ENCODE measurements around the gene CD276. TPM values are rescaled to one million over a fixed set of nuclear protein-coding genes. Genes with fewer than 3 reads are reported as not detected.
"Not testable (repeated sequence)": the region's sequence is repeated elsewhere in the genome, so short reads cannot be mapped to it uniquely, and the experiment has no call there.

CD276 gene
- total and polyA plus RNA-seq, 9 donors, result 48.3 to 180 (median 127) TPM

DNA sequence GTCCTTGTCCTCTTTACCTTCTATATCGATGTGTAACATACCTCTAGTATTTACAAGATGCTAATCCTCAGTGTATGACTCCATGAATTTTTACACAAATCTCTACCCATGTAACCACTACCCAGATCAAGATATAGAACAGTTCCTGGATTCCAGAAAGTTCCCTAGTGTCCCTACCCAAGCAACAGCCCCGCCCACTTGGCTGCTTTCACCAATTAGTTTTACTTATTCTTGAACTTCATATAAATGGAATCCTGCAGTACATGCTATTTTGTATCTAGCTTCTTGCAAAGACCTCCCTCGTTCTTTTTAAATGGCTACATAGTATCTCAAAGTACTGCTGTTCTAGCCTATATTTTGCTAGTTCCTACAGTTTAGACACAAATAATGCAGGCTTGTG lies 33.0 kb downstream of the CD276 start:
- Histone ChIP-seq H3K4me1 (ENCODE audit: control insufficient read depth, insufficient read depth, low read length) (peaks cover 3% of the 10 kb centered on the region), H3K27ac (ENCODE audit: low read length) (no peak overlapping the region), H3K9me3 (replicated peaks; ENCODE audit: control insufficient read depth, low read depth, low read length) (no peaks in the 10 kb centered on the region), H3K4me3 (ENCODE audit: low read length) (no peak overlapping the region), H3K36me3 (ENCODE audit: control insufficient read depth, insufficient read depth, low read length) (peaks cover 17% of the 10 kb centered on the region), H3K27me3 (ENCODE audit: control insufficient read depth, insufficient read depth, low read length) (no peaks in the 10 kb centered on the region)
- DNase-seq, result no peak
- 73% methylated on average over 2 of the region's 3 CpGs for WGBS (ENCODE audit: insufficient coverage)

DNA sequence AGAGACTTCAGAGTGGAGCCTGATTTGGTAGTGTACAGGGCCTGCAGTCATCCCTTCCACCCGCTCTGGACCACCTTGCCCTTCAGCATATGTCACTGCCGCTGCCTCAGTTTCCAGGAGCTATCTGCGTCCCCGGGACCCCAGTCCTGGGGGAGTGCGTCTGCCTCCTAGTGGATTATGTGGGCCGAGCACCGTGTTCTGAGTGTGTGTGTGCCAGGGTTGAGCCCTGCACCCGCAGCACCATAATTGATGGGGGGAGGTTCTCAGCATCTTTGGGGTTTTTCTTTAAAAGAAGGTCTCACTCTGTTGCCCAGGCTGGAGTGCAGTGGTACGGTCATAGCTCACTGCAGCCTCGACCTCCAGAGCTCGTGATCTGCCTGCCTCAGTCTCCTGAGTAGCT lies 33.6 kb downstream of the CD276 start:
- Histone ChIP-seq H3K27ac (ENCODE audit: low read length) (no peak overlapping the region), H3K36me3 (ENCODE audit: control insufficient read depth, insufficient read depth, low read length) (peaks cover 11% of the 10 kb centered on the region), H3K4me1 (ENCODE audit: control insufficient read depth, insufficient read depth, low read length) (peaks cover 3% of the 10 kb centered on the region), H3K27me3 (ENCODE audit: control insufficient read depth, insufficient read depth, low read length) (no peaks in the 10 kb centered on the region), H3K9me3 (replicated peaks; ENCODE audit: control insufficient read depth, low read depth, low read length) (no peaks in the 10 kb centered on the region), H3K4me3 (ENCODE audit: low read length) (no peak overlapping the region)
- no peak for DNase-seq
- 48% methylated on average over 7 of the region's 11 CpGs for WGBS (ENCODE audit: insufficient coverage)

DNA sequence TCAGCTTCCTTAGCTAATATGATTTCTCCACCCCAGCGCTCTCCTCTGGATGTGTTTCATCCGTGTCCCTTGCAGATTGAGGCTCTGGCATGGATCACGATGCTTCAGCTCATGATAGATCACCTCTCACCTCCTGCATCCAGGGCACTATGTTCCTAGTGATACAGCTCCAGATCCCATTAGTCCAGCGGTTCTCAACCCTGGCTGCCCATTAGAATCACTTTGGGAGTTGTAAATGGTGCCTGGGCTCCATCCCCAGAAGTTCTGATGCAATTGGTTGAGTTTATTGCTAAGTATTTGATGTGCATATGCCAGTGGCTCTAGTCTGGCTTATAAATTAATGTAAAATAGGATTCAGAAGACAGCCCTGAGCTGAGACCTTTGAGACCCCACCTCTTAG lies 34.5 kb downstream of the CD276 start:
- H3K9me3 ChIP-seq (replicated peaks; ENCODE audit: control insufficient read depth, low read depth, low read length), result no peaks in the 10 kb centered on the region
- DNase-seq, result no peak
- no peak overlapping the region for H3K27ac ChIP-seq (ENCODE audit: low read length)
- 67% methylated on average over 3 of the region's 4 CpGs for WGBS (ENCODE audit: insufficient coverage)
- H3K4me3 ChIP-seq (ENCODE audit: low read length), result no peak overlapping the region
- peaks cover 3% of the 10 kb centered on the region for H3K36me3 ChIP-seq (ENCODE audit: control insufficient read depth, insufficient read depth, low read length)
- peaks cover 3% of the 10 kb centered on the region for H3K4me1 ChIP-seq (ENCODE audit: control insufficient read depth, insufficient read depth, low read length)
- no peaks in the 10 kb centered on the region for H3K27me3 ChIP-seq (ENCODE audit: control insufficient read depth, insufficient read depth, low read length)

DNA sequence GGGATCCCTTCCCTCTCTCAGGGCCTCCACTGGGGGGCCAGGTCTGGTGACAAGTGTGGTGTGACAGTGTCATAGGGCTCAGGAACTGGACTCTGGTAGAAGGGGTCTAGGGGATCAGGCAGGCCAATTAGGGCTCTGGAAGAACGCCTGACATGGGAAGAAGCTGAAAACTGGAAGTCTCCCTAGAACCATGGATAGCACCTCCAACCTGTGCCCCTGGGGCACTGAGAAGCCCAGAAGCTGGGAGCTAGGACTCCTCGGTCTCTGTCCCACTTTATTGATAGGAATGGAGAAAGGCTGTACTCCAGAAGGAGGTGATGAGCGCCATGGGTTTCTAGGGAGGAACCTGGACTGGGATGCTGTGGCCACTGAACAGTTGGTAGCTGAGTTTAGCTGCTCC lies 38.2 kb downstream of the CD276 start:
- Histone ChIP-seq H3K4me1 (ENCODE audit: control insufficient read depth, insufficient read depth, low read length) (no peaks in the 10 kb centered on the region), H3K9me3 (replicated peaks; ENCODE audit: control insufficient read depth, low read depth, low read length) (no peaks in the 10 kb centered on the region), H3K27me3 (ENCODE audit: control insufficient read depth, insufficient read depth, low read length) (no peaks in the 10 kb centered on the region), H3K36me3 (ENCODE audit: control insufficient read depth, insufficient read depth, low read length) (no peaks in the 10 kb centered on the region), H3K27ac (ENCODE audit: low read length) (no peak overlapping the region), H3K4me3 (ENCODE audit: low read length) (no peak overlapping the region)
- WGBS (ENCODE audit: insufficient coverage), result 92% methylated on average over 3 of the region's 3 CpGs
- no peak for DNase-seq

DNA sequence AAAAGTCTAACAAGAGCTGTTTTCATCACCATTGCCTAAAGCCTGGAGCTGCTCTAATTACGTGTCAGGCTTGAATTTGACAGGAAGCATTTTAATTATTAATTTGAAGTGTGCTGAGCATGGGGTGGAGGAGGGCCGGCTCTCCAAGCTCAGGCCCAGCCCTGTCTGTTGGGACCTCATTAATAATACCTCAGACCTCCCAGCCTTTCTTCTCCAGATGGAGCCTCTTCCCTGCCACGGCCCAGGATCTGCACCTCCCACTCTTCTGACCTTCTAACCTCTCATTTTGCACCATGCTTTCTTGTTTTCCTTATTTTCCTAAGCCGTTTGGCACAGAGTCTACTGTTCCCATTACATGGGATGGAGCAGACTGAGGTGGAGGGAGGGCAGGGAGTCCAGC lies 39.0 kb downstream of the CD276 start:
- no peak overlapping the region for H3K4me3 ChIP-seq (ENCODE audit: low read length)
- H3K9me3 ChIP-seq (replicated peaks; ENCODE audit: control insufficient read depth, low read depth, low read length), result no peaks in the 10 kb centered on the region
- no peak for DNase-seq
- no peak overlapping the region for H3K27ac ChIP-seq (ENCODE audit: low read length)
- H3K4me1 ChIP-seq (ENCODE audit: control insufficient read depth, insufficient read depth, low read length), result no peaks in the 10 kb centered on the region
- H3K27me3 ChIP-seq (ENCODE audit: control insufficient read depth, insufficient read depth, low read length), result no peaks in the 10 kb centered on the region
- 0% methylated on average over 1 of the region's 4 CpGs for WGBS (ENCODE audit: insufficient coverage)
- H3K36me3 ChIP-seq (ENCODE audit: control insufficient read depth, insufficient read depth, low read length), result no peaks in the 10 kb centered on the region

DNA sequence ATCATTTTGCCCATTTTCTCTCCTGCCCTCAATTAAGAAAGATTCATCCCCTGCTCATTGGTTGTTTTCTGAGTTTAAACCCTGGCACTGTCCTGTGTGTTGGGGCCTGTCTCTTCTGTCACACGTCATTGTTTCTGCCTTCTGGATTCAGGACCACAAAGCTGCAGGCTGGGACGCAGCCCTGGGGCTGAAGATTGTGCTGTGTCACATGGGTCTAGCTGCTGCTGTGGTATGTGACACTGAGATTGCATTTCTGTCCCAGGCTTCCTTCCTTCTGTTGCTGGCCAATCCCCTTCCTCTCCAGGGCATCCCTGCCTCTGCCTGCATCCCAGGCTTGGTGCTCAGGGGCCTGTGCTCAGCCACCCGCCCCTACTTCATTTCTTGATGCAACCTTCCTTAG lies 40.0 kb downstream of the CD276 start:
- Histone ChIP-seq H3K27ac (ENCODE audit: low read length) (no peak overlapping the region), H3K4me3 (ENCODE audit: low read length) (no peak overlapping the region), H3K36me3 (ENCODE audit: control insufficient read depth, insufficient read depth, low read length) (no peaks in the 10 kb centered on the region), H3K9me3 (replicated peaks; ENCODE audit: control insufficient read depth, low read depth, low read length) (no peaks in the 10 kb centered on the region), H3K4me1 (ENCODE audit: control insufficient read depth, insufficient read depth, low read length) (no peaks in the 10 kb centered on the region), H3K27me3 (ENCODE audit: control insufficient read depth, insufficient read depth, low read length) (no peaks in the 10 kb centered on the region)
- WGBS (ENCODE audit: insufficient coverage), result no CpG with 5 or more reads among the region's 3 CpGs
- no peak for DNase-seq

DNA sequence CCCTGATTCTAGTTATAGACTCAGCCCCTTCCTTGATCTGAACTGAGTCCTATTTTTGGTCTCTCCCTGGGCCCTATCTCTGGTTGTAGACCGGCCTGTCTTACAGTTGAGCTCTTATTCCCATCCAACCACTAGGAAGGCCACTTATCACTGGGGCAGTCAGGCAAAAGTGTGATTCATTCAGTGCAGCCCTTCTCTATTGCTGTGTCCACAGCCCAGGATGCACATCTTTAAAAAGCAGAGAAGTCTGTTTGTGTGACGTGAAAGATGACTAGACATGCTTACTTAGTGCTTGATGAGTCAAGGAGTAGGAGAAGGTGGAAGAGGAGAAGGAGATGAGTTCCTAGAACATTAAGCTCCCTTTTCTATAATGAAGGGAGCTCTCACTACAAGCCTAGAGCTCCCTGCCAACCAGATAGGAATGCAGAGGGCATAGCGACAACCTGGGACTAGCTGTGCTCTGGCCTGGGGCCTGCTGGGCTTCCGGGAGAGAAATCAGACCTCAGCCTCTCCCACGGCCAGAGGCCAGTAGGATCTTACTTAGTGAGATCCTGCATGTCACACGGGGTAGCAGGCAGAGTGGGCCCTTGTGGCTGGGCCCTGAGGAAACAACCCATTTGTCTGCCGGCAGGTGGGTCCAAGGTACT lies 43.3 kb downstream of the CD276 start:
- H3K9me3 ChIP-seq (replicated peaks; ENCODE audit: control insufficient read depth, low read depth, low read length), result no peaks in the 10 kb centered on the region
- DNase-seq, result no peak
- H3K4me1 ChIP-seq (ENCODE audit: control insufficient read depth, insufficient read depth, low read length), result no peaks in the 10 kb centered on the region
- no peak overlapping the region for H3K27ac ChIP-seq (ENCODE audit: low read length)
- no peaks in the 10 kb centered on the region for H3K27me3 ChIP-seq (ENCODE audit: control insufficient read depth, insufficient read depth, low read length)
- H3K36me3 ChIP-seq (ENCODE audit: control insufficient read depth, insufficient read depth, low read length), result no peaks in the 10 kb centered on the region
- H3K4me3 ChIP-seq (ENCODE audit: low read length), result no peak overlapping the region
- WGBS (ENCODE audit: insufficient coverage), result 90% methylated on average over 3 of the region's 7 CpGs

DNA sequence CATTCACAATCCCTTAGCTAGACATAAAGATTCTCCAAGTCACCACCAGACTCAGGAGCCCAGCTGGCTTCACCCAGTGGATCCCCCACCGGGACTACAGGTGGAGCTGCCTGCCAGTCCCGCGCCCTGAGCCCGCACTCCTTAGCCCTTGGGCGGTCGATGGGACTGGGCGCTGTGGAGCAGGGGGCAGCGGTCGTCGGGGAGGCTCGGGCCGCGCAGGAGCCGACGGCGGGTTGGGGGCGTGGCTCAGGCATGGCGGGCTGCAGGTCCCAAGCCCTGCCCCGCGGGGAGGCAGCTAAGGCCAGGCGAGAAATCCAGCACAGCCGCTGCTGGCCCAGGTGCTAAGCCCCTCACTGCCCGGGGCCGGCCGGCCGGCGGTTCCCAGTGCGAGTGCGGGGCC lies 47.9 kb downstream of the CD276 start:
- H3K4me1 ChIP-seq (ENCODE audit: control insufficient read depth, insufficient read depth, low read length); H3K36me3 ChIP-seq (ENCODE audit: control insufficient read depth, insufficient read depth, low read length); DNase-seq; H3K9me3 ChIP-seq (replicated peaks; ENCODE audit: control insufficient read depth, low read depth, low read length); H3K27ac ChIP-seq (ENCODE audit: low read length); H3K4me3 ChIP-seq (ENCODE audit: low read length): not testable (repeated sequence)
- 91% methylated on average over 29 of the region's 29 CpGs for WGBS (ENCODE audit: insufficient coverage)
- peaks cover 13% of the 10 kb centered on the region for H3K27me3 ChIP-seq (ENCODE audit: control insufficient read depth, insufficient read depth, low read length)

DNA sequence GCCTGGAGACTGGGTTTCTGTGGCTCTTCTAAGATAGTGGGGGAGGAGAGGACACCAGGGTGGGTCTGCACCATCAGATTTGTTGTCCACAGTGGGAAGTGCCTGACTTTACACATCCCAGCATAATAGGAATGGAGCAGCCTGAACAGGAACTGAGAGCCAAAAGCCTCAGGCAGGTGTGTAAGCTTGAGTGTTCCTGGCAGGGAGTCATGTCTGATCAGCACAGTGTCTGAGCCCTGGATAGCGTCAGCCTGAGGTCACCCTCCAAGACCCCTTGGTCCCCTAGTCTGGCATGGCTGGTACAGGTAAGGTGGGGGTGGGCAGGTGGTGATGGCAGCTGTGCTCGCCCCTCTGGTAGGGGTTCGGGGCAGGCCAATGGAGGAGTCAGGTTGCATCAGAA lies 48.7 kb downstream of the CD276 start:
- H3K27ac ChIP-seq (ENCODE audit: low read length), result no peak overlapping the region
- 11% methylated on average over 1 of the region's 3 CpGs for WGBS (ENCODE audit: insufficient coverage)
- no peak overlapping the region for H3K4me3 ChIP-seq (ENCODE audit: low read length)
- H3K4me1 ChIP-seq (ENCODE audit: control insufficient read depth, insufficient read depth, low read length), result no peaks in the 10 kb centered on the region
- DNase-seq, result no peak
- no peaks in the 10 kb centered on the region for H3K36me3 ChIP-seq (ENCODE audit: control insufficient read depth, insufficient read depth, low read length)
- H3K27me3 ChIP-seq (ENCODE audit: control insufficient read depth, insufficient read depth, low read length), result peaks cover 17% of the 10 kb centered on the region
- no peaks in the 10 kb centered on the region for H3K9me3 ChIP-seq (replicated peaks; ENCODE audit: control insufficient read depth, low read depth, low read length)

DNA sequence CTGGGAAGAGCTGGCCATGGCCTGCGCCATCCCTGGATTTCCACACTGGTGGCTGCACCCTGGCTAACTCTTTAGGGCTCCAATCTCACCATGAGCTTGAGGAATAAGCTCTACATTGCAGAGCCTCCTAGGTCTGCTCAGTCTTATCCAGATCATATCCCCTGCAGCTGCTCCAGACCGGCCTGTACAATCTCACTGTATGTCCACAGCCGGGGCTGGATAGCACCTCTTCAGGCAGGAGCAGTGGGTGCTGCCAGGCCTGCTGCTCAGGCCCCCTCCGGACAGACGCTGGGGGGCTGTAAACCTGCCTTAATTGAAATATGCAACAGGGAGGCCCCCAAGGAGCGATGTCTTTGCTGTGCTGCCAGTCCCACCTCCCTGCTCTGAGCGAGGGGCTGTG lies 53.4 kb downstream of the CD276 start:
- peaks cover 22% of the 10 kb centered on the region for H3K27me3 ChIP-seq (ENCODE audit: control insufficient read depth, insufficient read depth, low read length)
- no peak for DNase-seq
- no peaks in the 10 kb centered on the region for H3K36me3 ChIP-seq (ENCODE audit: control insufficient read depth, insufficient read depth, low read length)
- H3K4me1 ChIP-seq (ENCODE audit: control insufficient read depth, insufficient read depth, low read length), result no peaks in the 10 kb centered on the region
- 28% methylated on average over 5 of the region's 7 CpGs for WGBS (ENCODE audit: insufficient coverage)
- no peak overlapping the region for H3K4me3 ChIP-seq (ENCODE audit: low read length)
- H3K9me3 ChIP-seq (replicated peaks; ENCODE audit: control insufficient read depth, low read depth, low read length), result no peaks in the 10 kb centered on the region
- no peak overlapping the region for H3K27ac ChIP-seq (ENCODE audit: low read length)
